ENCODE results near the gene GIGYF2. TPM values are rescaled to one million over a fixed set of nuclear protein-coding genes. Genes with fewer than 3 reads are reported as not detected.

Gene GIGYF2
- total RNA-seq, 2 donors from 2014 or later: 62.5 to 72.3 TPM

GRCh38 chr2:232894746-232895145, 197.6 kb downstream of the GIGYF2 start:
- Mint-ChIP-seq H3K4me1 (peaks cover 11% of the 10 kb centered on the region), H3K9me3 (no peaks in the 10 kb centered on the region), H3K27ac (no peak overlapping the region), H3K4me3 (no peak overlapping the region), H3K36me3 (ENCODE audit: low read depth) (no peaks in the 10 kb centered on the region), H3K27me3 (ENCODE audit: insufficient read depth) (no peaks in the 10 kb centered on the region)
- no peak overlapping the region for H3K27ac ChIP-seq (ENCODE audit: low read depth, low read length)
- H3K36me3 ChIP-seq (ENCODE audit: control insufficient read depth, insufficient read depth, low read length): no peaks in the 10 kb centered on the region
- no peaks in the 10 kb centered on the region for H3K9me3 ChIP-seq (ENCODE audit: control insufficient read depth, low read length)
- peak; percentile 33 for DNase-seq
- H3K9ac ChIP-seq (ENCODE audit: extremely low read depth, low read length, poor library complexity, severe bottlenecking): no peak overlapping the region
- no peaks in the 10 kb centered on the region for H3K27me3 ChIP-seq (ENCODE audit: control insufficient read depth, insufficient read depth, low read length, poor library complexity, severe bottlenecking)
- H3K4me3 ChIP-seq (ENCODE audit: low read length): no peak overlapping the region
- 91 to 95% methylated on average over 17 to 19 of the region's 19 CpGs for WGBS, 2 experiments (ENCODE audit: insufficient coverage in 1 of 2, insufficient read length in 1 of 2)
- no peak for TF ChIP-seq CTCF (conservative IDR thresholded peaks at IDR 0.05)
- H3K4me1 ChIP-seq (ENCODE audit: control insufficient read depth, insufficient read depth, low read length): no peaks in the 10 kb centered on the region

- H3K4me3 Mint-ChIP-seq: no peak overlapping the region
- no peaks in the 10 kb centered on the region for H3K36me3 Mint-ChIP-seq (ENCODE audit: low read depth)
- Histone ChIP-seq H3K4me1 (ENCODE audit: control insufficient read depth, insufficient read depth, low read length) (no peaks in the 10 kb centered on the region), H3K27ac (ENCODE audit: low read depth, low read length) (no peak overlapping the region), H3K36me3 (ENCODE audit: control insufficient read depth, insufficient read depth, low read length) (no peaks in the 10 kb centered on the region), H3K9me3 (ENCODE audit: control insufficient read depth, low read length) (no peaks in the 10 kb centered on the region), H3K4me3 (ENCODE audit: low read length) (no peak overlapping the region), H3K27me3 (ENCODE audit: control insufficient read depth, insufficient read depth, low read length, poor library complexity, severe bottlenecking) (peaks cover 7% of the 10 kb centered on the region), H3K9ac (ENCODE audit: extremely low read depth, low read length, poor library complexity, severe bottlenecking) (no peak overlapping the region)
- no peak overlapping the region for H3K27ac Mint-ChIP-seq
- no peaks in the 10 kb centered on the region for H3K27me3 Mint-ChIP-seq (ENCODE audit: insufficient read depth)
- H3K4me1 Mint-ChIP-seq: peaks cover 4% of the 10 kb centered on the region
- no peaks in the 10 kb centered on the region for H3K9me3 Mint-ChIP-seq
- peak; percentile 20 for DNase-seq
- no peak for TF ChIP-seq CTCF (conservative IDR thresholded peaks at IDR 0.05)
Observed at GRCh38 chr2:232896111-232896510, 199.0 kb downstream of the GIGYF2 start.

- H3K4me3 ChIP-seq (ENCODE audit: low read length): no peak overlapping the region
- H3K27me3 ChIP-seq (ENCODE audit: control insufficient read depth, insufficient read depth, low read length, poor library complexity, severe bottlenecking): peaks cover 15% of the 10 kb centered on the region
- H3K27ac ChIP-seq (ENCODE audit: low read depth, low read length): no peak overlapping the region
- no peaks in the 10 kb centered on the region for H3K4me1 ChIP-seq (ENCODE audit: control insufficient read depth, insufficient read depth, low read length)
- peak; percentile 26 for DNase-seq
- 92 to 100% methylated on average over 1 to 8 of the region's 9 CpGs for WGBS, 2 experiments (ENCODE audit: insufficient coverage in 1 of 2, insufficient read length in 1 of 2)
- H3K36me3 Mint-ChIP-seq (ENCODE audit: low read depth): no peaks in the 10 kb centered on the region
- H3K9me3 ChIP-seq (ENCODE audit: control insufficient read depth, low read length): no peaks in the 10 kb centered on the region
- no peaks in the 10 kb centered on the region for H3K36me3 ChIP-seq (ENCODE audit: control insufficient read depth, insufficient read depth, low read length)
- TF ChIP-seq CTCF (conservative IDR thresholded peaks at IDR 0.05): no peak
- no peak overlapping the region for H3K27ac Mint-ChIP-seq
- H3K4me1 Mint-ChIP-seq: peaks cover 6% of the 10 kb centered on the region
- H3K27me3 Mint-ChIP-seq (ENCODE audit: insufficient read depth): peaks cover 1% of the 10 kb centered on the region
- H3K9ac ChIP-seq (ENCODE audit: extremely low read depth, low read length, poor library complexity, severe bottlenecking): no peak overlapping the region
- H3K4me3 Mint-ChIP-seq: no peak overlapping the region
- no peaks in the 10 kb centered on the region for H3K9me3 Mint-ChIP-seq
Observed at GRCh38 chr2:232896720-232897597, 199.8 kb downstream of the GIGYF2 start.
